ENCODE measurements around the gene LRRC46. TPM values are rescaled to one million over a fixed set of nuclear protein-coding genes. Genes with fewer than 3 reads are reported as not detected.

LRRC46 gene
- polyA plus RNA-seq, 1 donor = 0.81 TPM

GRCh38 chr17:47830396-47831002 lies 971 bp upstream of the LRRC46 start:
- no peak for DNase-seq (ENCODE audit: low read depth)

- no peak for DNase-seq (ENCODE audit: low read depth)
Measured at GRCh38 chr17:47831934-47832327, 461 bp downstream of the LRRC46 start.

GRCh38 chr17:47834756-47835155 lies 3.3 kb downstream of the LRRC46 start:
- DNase-seq (ENCODE audit: low read depth) = no peak

GRCh38 chr17:47836601-47837000 lies 5.1 kb downstream of the LRRC46 start:
- DNase-seq (ENCODE audit: low read depth) = no peak

- DNase-seq (ENCODE audit: low read depth) = no peak
Measured at GRCh38 chr17:47837401-47838039, 6.0 kb downstream of the LRRC46 start.

GRCh38 chr17:47838636-47839035 lies 7.2 kb downstream of the LRRC46 start:
- DNase-seq (ENCODE audit: low read depth) = no peak

GRCh38 chr17:47839071-47839470 lies 7.6 kb downstream of the LRRC46 start:
- no peak for DNase-seq (ENCODE audit: low read depth)

GRCh38 chr17:47840001-47840741 lies 8.7 kb downstream of the LRRC46 start:
- no peak for DNase-seq (ENCODE audit: low read depth)

GRCh38 chr17:47840742-47841487 lies 9.4 kb downstream of the LRRC46 start, which contains the start of gene SCRN2:
TSS of gene SCRN2 (minus strand) at chr17:47841273. CDS start at chr17:47840843, 430 bp downstream.
- DNase-seq (ENCODE audit: low read depth) = no peak

GRCh38 chr17:47841488-47842291 lies 10.2 kb downstream of the LRRC46 start:
- no peak for DNase-seq (ENCODE audit: low read depth)

GRCh38 chr17:47843391-47843730 lies 11.9 kb downstream of the LRRC46 start:
- DNase-seq (ENCODE audit: low read depth) = no peak

GRCh38 chr17:47844227-47844626 lies 12.8 kb downstream of the LRRC46 start:
- DNase-seq (ENCODE audit: low read depth) = no peak

GRCh38 chr17:47844814-47845715 lies 13.6 kb downstream of the LRRC46 start:
- DNase-seq (ENCODE audit: low read depth) = no peak

GRCh38 chr17:47845716-47846075 lies 14.2 kb downstream of the LRRC46 start:
- DNase-seq (ENCODE audit: low read depth) = no peak

- DNase-seq (ENCODE audit: low read depth) = no peak
Measured at GRCh38 chr17:47846716-47847340, 15.4 kb downstream of the LRRC46 start.

GRCh38 chr17:47847341-47848197 lies 16.1 kb downstream of the LRRC46 start:
- no peak for DNase-seq (ENCODE audit: low read depth)

- DNase-seq (ENCODE audit: low read depth) = no peak
Measured at GRCh38 chr17:47848198-47848513, 16.7 kb downstream of the LRRC46 start.

- no peak for DNase-seq (ENCODE audit: low read depth)
Measured at GRCh38 chr17:47850373-47850691, 18.9 kb downstream of the LRRC46 start.
